Dendritic cell treated with granulocyte-macrophage colony-stimulating factor and Interleukin-4, amounts not matched to agents 40 ng/mL and 50 ng/mL, for 4 days (primary cell): ENCODE measurements around the gene SRSF12.

Source experiments
- H3K27ac Mint-ChIP-seq: one replicate; pipeline ENCODE4 v1.8.0; 2022; ENCODE audit warnings: mild to moderate bottlenecking, mixed read lengths
- H3K27me3 Mint-ChIP-seq: one replicate; pipeline ENCODE4 v1.8.0; 2022; ENCODE audit warnings: mild to moderate bottlenecking, mixed read lengths
- H3K36me3 Mint-ChIP-seq: one replicate; pipeline ENCODE4 v1.8.0; 2022; ENCODE audit warnings: low read depth, mixed read lengths
- H3K4me1 Mint-ChIP-seq: one replicate; pipeline ENCODE4 v1.8.0; 2022; ENCODE audit warnings: low read depth, mixed read lengths
- H3K4me3 Mint-ChIP-seq: one replicate; pipeline ENCODE4 v1.8.0; 2022; ENCODE audit warnings: mild to moderate bottlenecking, moderate library complexity, mixed read lengths
- H3K9me3 Mint-ChIP-seq: one replicate; pipeline ENCODE4 v1.8.0; 2022; ENCODE audit warnings: mixed read lengths
- intact Hi-C: fragments of 100-400 bp; cut with micrococcal nuclease; formaldehyde crosslinking; loops from one replicate; pipeline ENCODE4 v1.15.0; 2022

Gene SRSF12

GRCh38 chr6:89117211-89118108 is at the start of gene SRSF12:
Gene SRSF12 (minus strand): TSS chr6:89118071. CDS start chr6:89117887, 184 bp downstream.
- Mint-ChIP-seq H3K36me3 (no peaks in the 10 kb centered on the region), H3K27ac (no peak within 1 kb of the TSS), H3K4me1 (peaks cover 5% of the 10 kb centered on the region), H3K4me3 (peak within 1 kb of the TSS; percentile 79), H3K9me3 (peaks cover 9% of the 10 kb centered on the region), H3K27me3 (peaks cover 22% of the 10 kb centered on the region)
- intact Hi-C loops, result no loop called here

DNA sequence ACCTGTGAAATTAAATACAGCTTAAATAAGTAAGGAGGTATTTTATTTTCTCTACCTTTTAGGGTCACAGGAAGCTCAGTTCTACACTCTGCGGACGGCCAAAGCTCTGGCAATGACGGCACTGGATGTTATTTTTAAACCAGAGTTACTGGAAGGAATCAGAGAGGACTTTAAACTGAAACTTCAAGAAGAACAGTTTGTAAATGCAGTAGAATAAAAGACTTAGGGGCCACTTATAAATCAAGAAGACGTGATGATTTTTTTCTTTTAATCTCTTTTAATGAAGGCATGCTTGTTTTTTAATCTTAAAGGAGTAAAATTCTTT is 44.1 kb upstream of the SRSF12 start:
- Mint-ChIP-seq H3K27me3 (no peaks in the 10 kb centered on the region), H3K4me1 (no peaks in the 10 kb centered on the region)
- intact Hi-C loops, result no loop called here

GRCh38 chr6:89161326-89162046 is 43.6 kb upstream of the SRSF12 start:
- Mint-ChIP-seq H3K9me3 (no peaks in the 10 kb centered on the region), H3K27ac (no peak overlapping the region)

More for the DNA sequence above, 44.1 kb upstream of the SRSF12 start:
- Mint-ChIP-seq H3K9me3 (no peaks in the 10 kb centered on the region), H3K27ac (no peak overlapping the region), H3K36me3 (peaks cover 26% of the 10 kb centered on the region), H3K4me3 (no peak overlapping the region)

DNA sequence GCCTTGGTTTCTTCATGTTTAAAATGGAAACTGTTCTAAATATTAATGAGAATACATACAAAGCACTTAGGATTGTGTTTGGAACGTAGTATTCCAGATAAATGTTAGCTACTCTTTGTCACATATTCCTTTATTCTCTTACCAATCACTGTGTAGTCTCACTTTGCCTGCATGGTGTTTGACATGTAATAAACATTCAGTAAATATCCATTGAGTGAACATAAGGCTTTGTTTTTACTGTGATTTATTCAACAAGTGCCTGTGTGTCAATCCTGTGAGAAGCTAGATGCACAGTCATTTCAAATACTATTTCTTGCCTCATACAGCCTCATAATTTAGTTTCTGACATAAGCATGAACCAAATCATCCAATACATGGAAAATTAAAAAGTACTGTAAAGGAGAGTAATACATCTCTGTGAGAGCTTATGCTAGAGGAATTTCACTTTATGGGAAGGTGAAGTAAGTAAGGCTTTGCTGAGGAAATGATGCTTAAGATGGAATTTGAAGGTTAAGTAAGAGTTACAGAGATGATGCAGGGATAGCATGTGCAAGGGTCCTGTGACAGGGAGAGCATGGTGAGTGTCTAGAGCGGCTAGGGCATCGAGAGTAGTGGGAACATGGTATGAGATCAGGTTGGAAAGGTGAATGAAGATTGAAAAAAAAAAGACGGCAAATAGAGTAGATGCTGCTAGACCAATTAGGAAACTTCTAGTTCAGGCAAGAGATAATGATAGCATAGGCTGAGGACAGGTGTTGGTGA is 42.6 kb upstream of the SRSF12 start:
- Mint-ChIP-seq H3K27me3 (no peaks in the 10 kb centered on the region), H3K36me3 (peaks cover 26% of the 10 kb centered on the region), H3K9me3 (no peaks in the 10 kb centered on the region), H3K4me1 (no peaks in the 10 kb centered on the region), H3K27ac (no peak overlapping the region), H3K4me3 (no peak overlapping the region)
- intact Hi-C loops, result no loop called here

More at GRCh38 chr6:89161326-89162046, 43.6 kb upstream of the SRSF12 start:
- intact Hi-C loops, result no loop called here
- no peaks in the 10 kb centered on the region for H3K27me3 Mint-ChIP-seq
- H3K4me3 Mint-ChIP-seq, result no peak overlapping the region
- H3K4me1 Mint-ChIP-seq, result no peaks in the 10 kb centered on the region
- H3K36me3 Mint-ChIP-seq, result peaks cover 26% of the 10 kb centered on the region

GRCh38 chr6:89154131-89154530 is 36.3 kb upstream of the SRSF12 start:
- Mint-ChIP-seq H3K36me3 (peaks cover 5% of the 10 kb centered on the region), H3K4me1 (no peaks in the 10 kb centered on the region), H3K27ac (no peak overlapping the region), H3K27me3 (no peaks in the 10 kb centered on the region), H3K9me3 (no peaks in the 10 kb centered on the region), H3K4me3 (no peak overlapping the region)
- intact Hi-C loops, result no loop called here

DNA sequence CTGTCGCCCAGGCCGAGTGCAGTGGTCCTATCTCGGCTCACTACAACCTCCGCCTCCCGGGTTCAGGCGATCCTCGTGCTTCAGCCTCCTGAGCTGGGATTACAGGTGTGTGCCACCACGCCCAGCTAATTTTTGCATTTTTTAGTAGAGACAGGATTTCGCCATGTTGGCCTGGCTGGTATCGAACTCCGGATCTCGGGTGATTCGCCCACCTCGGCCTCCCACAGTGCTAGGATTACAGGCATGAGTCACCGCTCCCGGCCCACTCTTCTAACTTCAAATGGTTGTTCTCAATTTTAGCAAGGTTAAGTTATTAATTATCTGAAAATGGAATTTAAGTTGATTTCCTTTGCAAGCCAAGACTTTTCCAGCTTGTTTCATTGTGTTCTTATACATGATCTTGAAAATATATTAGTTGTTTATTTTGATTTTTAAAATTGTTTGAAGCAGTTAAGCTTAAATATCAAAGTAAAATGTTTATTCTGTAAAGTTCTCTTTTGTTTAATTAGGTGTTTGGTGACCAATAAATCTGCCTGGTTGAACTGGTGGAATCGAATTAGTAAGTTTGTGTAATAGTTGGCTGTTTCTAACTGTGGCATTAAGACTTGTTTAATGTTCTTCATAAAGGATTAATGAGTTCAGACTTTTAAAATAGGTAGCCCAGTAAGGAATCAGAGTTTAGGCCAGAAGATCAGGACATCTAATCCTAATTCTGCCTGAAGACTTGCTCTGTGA is 30.3 kb upstream of the SRSF12 start:
- Mint-ChIP-seq H3K36me3 (peaks cover 5% of the 10 kb centered on the region), H3K27ac (no peak overlapping the region), H3K4me1 (peaks cover 8% of the 10 kb centered on the region), H3K27me3 (no peaks in the 10 kb centered on the region), H3K4me3 (no peak overlapping the region), H3K9me3 (no peaks in the 10 kb centered on the region)
- intact Hi-C loops, result loop anchor here (10.0 kb wide), 2 partner anchors 63 to 163 kb away; partner anchors contain the start of gene PNRC1

GRCh38 chr6:89146718-89147700 is 29.1 kb upstream of the SRSF12 start:
- intact Hi-C loops, result loop anchor here (10.0 kb wide), 2 partner anchors 62 to 162 kb away; partner anchors contain the start of gene PNRC1
- Mint-ChIP-seq H3K4me3 (peak overlapping the region; percentile 78), H3K9me3 (no peaks in the 10 kb centered on the region), H3K36me3 (peaks cover 5% of the 10 kb centered on the region), H3K27me3 (no peaks in the 10 kb centered on the region), H3K4me1 (peaks cover 8% of the 10 kb centered on the region), H3K27ac (peak overlapping the region; percentile 44)

GRCh38 chr6:89145956-89146717 is 28.3 kb upstream of the SRSF12 start, which contains the start of gene PM20D2:
Gene PM20D2 (plus strand): TSS chr6:89146055. CDS start chr6:89146145, 90 bp downstream.
- intact Hi-C loops, result loop anchor here (10.0 kb wide), 2 partner anchors 61 to 161 kb away; partner anchors contain the start of gene PNRC1
- Mint-ChIP-seq H3K4me3 (peak within 1 kb of the TSS; percentile 78), H3K36me3 (no peaks in the 10 kb centered on the region), H3K27ac (peak within 1 kb of the TSS; percentile 46), H3K4me1 (peaks cover 8% of the 10 kb centered on the region), H3K9me3 (no peaks in the 10 kb centered on the region), H3K27me3 (no peaks in the 10 kb centered on the region)

DNA sequence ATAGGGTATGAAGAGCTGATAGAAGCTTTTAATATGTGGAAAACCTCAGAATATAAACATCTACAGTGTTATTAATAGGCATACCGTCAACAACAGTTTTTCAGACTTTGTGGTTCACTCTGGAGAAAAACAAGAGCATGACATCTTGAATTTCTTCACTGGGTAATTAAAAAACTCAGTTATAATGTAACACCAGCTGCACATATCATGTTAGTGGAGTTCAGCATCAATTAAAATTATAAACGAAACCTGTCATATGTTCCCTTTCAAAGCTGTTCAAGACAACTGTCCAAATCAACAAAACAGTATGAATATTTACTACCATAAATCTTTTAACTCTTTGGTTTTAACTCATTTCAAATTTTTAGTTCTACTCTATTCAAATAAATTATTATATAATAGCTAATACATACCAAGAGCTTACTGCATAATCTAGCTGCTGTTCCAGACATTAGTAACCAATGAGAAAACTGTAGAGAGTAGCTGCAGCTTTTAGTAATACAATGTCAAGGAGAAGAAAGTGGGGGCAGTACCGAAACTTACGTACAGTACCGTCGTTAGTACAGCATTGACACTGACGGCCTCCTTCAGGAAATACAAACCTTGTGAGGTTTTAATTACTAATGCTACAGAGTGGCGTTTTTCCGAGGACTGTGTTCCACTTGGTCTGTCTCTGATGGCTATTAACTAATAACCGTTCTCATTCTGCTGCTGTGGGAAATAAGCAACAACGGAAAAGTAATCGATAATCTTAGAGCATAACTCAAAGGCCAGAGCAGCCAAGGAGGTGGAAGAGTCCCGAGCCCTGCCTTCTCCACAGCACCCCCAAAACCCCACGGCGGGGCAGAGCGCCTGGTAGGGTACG is 27.5 kb upstream of the SRSF12 start:
- Mint-ChIP-seq H3K36me3 (no peaks in the 10 kb centered on the region), H3K27me3 (no peaks in the 10 kb centered on the region), H3K4me3 (peak overlapping the region; percentile 78), H3K4me1 (peaks cover 8% of the 10 kb centered on the region), H3K9me3 (no peaks in the 10 kb centered on the region), H3K27ac (peak overlapping the region; percentile 46)
- intact Hi-C loops, result loop anchor here (10.0 kb wide), 2 partner anchors 61 to 161 kb away; partner anchors contain the start of gene PNRC1

- Mint-ChIP-seq H3K4me3 (no peak overlapping the region), H3K9me3 (no peaks in the 10 kb centered on the region), H3K4me1 (peaks cover 8% of the 10 kb centered on the region), H3K27ac (no peak overlapping the region), H3K36me3 (no peaks in the 10 kb centered on the region), H3K27me3 (no peaks in the 10 kb centered on the region)
- intact Hi-C loops, result loop anchor here (10.0 kb wide), 2 partner anchors 60 to 160 kb away; partner anchors contain the start of gene PNRC1
Measured at GRCh38 chr6:89144354-89144906, 26.6 kb upstream of the SRSF12 start.
